ENCODE data around the gene C1QBP. TPM values are rescaled to one million over a fixed set of nuclear protein-coding genes. Genes with fewer than 3 reads are reported as not detected.

Gene C1QBP
- polyA plus RNA-seq, 1 donor, result 140 TPM

Other genes starting within 250 kb of the C1QBP start
- gene ZNF594, start 247.3 kb downstream of the C1QBP start, polyA plus RNA-seq, result 14.6 TPM
- gene SCIMP, start 204.3 kb downstream of the C1QBP start, polyA plus RNA-seq, result 4.1 TPM
- gene RABEP1, start 156.9 kb downstream of the C1QBP start, polyA plus RNA-seq, result 42.5 TPM
- gene NUP88, start 19.5 kb downstream of the C1QBP start, polyA plus RNA-seq, result 55.3 TPM
- gene RPAIN, start 19.0 kb downstream of the C1QBP start, polyA plus RNA-seq, result 62.4 TPM
- gene DHX33, start 29.8 kb upstream of the C1QBP start, polyA plus RNA-seq, result 14.4 TPM
- gene DERL2, start 47.0 kb upstream of the C1QBP start, polyA plus RNA-seq, result 65.4 TPM
- gene MIS12, start 47.4 kb upstream of the C1QBP start, polyA plus RNA-seq, result 23.9 TPM
- gene NLRP1, start 145.4 kb upstream of the C1QBP start, polyA plus RNA-seq, result 29.1 TPM

Data from large intestine (tissue), 1 donor.